HepG2 (cell line): ENCODE data around the gene PPP2R5B. TPM values are rescaled to one million over a fixed set of nuclear protein-coding genes. Genes with fewer than 3 reads are reported as not detected.

ENCODE experiments used
- ATM ChIP-seq: fragments of 450-650 bp; IDR thresholded peaks from 2 replicates; pipeline ENCODE4 v1.7.1; 2017; ENCODE audit warnings: mild to moderate bottlenecking, borderline replicate concordance
- FOXP1 ChIP-seq, 2 experiments: fragments of 450-650 bp in 1 of 2; IDR thresholded peaks; 2 replicates each; pipeline ENCODE4 v1.6.1; 2017 to 2018; ENCODE audit warnings: antibody characterized with exemption in 1 of 2
- GATAD1 ChIP-seq: IDR thresholded peaks from 2 replicates; pipeline ENCODE4 v1.6.1; 2016; ENCODE audit warnings: missing genetic modification reagents, missing compliant biosample characterization
- GATAD2A ChIP-seq: IDR thresholded peaks from 2 replicates; pipeline ENCODE4 v1.6.1; 2016
- HDAC1 ChIP-seq: sonication (generic); formaldehyde crosslinking; IDR thresholded peaks from 2 replicates; pipeline ENCODE4 v1.5.1; 2020; ENCODE audit warnings: mild to moderate bottlenecking, missing genetic modification reagents
- JUND ChIP-seq: sonication (generic); formaldehyde crosslinking; IDR thresholded peaks from 2 replicates; pipeline ENCODE4 v1.8.0; 2022; ENCODE audit warnings: mild to moderate bottlenecking, missing genetic modification reagents
- KAT8 ChIP-seq: IDR thresholded peaks from 2 replicates; pipeline ENCODE4 v1.6.1; 2016; ENCODE audit warnings: missing genetic modification reagents, missing compliant biosample characterization
- KLF6 ChIP-seq: IDR thresholded peaks from 2 replicates; pipeline ENCODE4 v1.8.0; 2016; ENCODE audit warnings: missing biosample characterization, missing genetic modification reagents
- MTF2 ChIP-seq: sonication (generic); formaldehyde crosslinking; IDR thresholded peaks from 2 replicates; pipeline ENCODE4 v1.5.0; 2020; ENCODE audit warnings: missing genetic modification reagents, borderline replicate concordance
- NR1H2 ChIP-seq: sonication (generic); formaldehyde crosslinking; IDR thresholded peaks from 2 replicates; pipeline ENCODE4 v1.8.1; 2022; ENCODE audit warnings: low read depth, missing genetic modification reagents, borderline replicate concordance
- PHF8 ChIP-seq: sonication (generic); formaldehyde crosslinking; IDR thresholded peaks from 2 replicates; pipeline ENCODE4 v1.5.0; 2020; ENCODE audit warnings: missing genetic modification reagents
- RCOR2 ChIP-seq: IDR thresholded peaks from 2 replicates; pipeline ENCODE4 v1.6.1; 2016; ENCODE audit warnings: missing biosample characterization, missing genetic modification reagents
- SCMH1 ChIP-seq: sonication (generic); formaldehyde crosslinking; IDR thresholded peaks from 2 replicates; pipeline ENCODE4 v1.9.0; 2021; ENCODE audit warnings: missing genetic modification reagents, mild to moderate bottlenecking, borderline replicate concordance
- SIX1 ChIP-seq: sonication (generic); formaldehyde crosslinking; IDR thresholded peaks from 2 replicates; pipeline ENCODE4 v1.4.0; 2020; ENCODE audit warnings: missing genetic modification reagents, borderline replicate concordance
- SNAPC2 ChIP-seq: sonication (generic); formaldehyde crosslinking; IDR thresholded peaks from 2 replicates; pipeline ENCODE4 v1.8.1; 2022; ENCODE audit warnings: mild to moderate bottlenecking, missing genetic modification reagents
- THRA ChIP-seq: sonication (generic); formaldehyde crosslinking; IDR thresholded peaks from 2 replicates; pipeline ENCODE4 v1.4.0; 2020; ENCODE audit warnings: missing genetic modification reagents, borderline replicate concordance
- ZBTB38 ChIP-seq: sonication (generic); formaldehyde crosslinking; IDR thresholded peaks from 2 replicates; pipeline ENCODE4 v1.5.1; 2020; ENCODE audit warnings: mild to moderate bottlenecking, missing genetic modification reagents
- ZNF232 ChIP-seq: sonication (generic); formaldehyde crosslinking; IDR thresholded peaks from 2 replicates; pipeline ENCODE4 v1.4.0; 2020; ENCODE audit warnings: missing genetic modification reagents, borderline replicate concordance
- ZNF354B ChIP-seq: sonication (generic); formaldehyde crosslinking; IDR thresholded peaks from 2 replicates; pipeline ENCODE4 v1.8.0; 2022; ENCODE audit warnings: mild to moderate bottlenecking, missing genetic modification reagents
- ZNF367 ChIP-seq: sonication (generic); formaldehyde crosslinking; IDR thresholded peaks from 2 replicates; pipeline ENCODE4 v1.4.0; 2020; ENCODE audit warnings: missing genetic modification reagents, borderline replicate concordance
- ZNF574 ChIP-seq: sonication (generic); formaldehyde crosslinking; IDR thresholded peaks from 2 replicates; pipeline ENCODE4 v1.4.0; 2020; ENCODE audit warnings: missing genetic modification reagents
- ZNF788 ChIP-seq: sonication (generic); formaldehyde crosslinking; IDR thresholded peaks from 2 replicates; pipeline ENCODE4 v1.5.0; 2020; ENCODE audit warnings: mild to moderate bottlenecking, missing genetic modification reagents, borderline replicate concordance
- ZSCAN30 ChIP-seq: sonication (generic); formaldehyde crosslinking; IDR thresholded peaks from 2 replicates; pipeline ENCODE4 v1.5.0; 2020; ENCODE audit warnings: mild to moderate bottlenecking, missing genetic modification reagents
- ZXDC ChIP-seq: sonication (generic); formaldehyde crosslinking; IDR thresholded peaks from 2 replicates; pipeline ENCODE4 v1.5.0; 2020; ENCODE audit warnings: mild to moderate bottlenecking, missing genetic modification reagents
- polyA plus RNA-seq, 8 experiments: library from polyadenylated mRNA; depleted of rRNA in 3 of 8; stranded (reverse) in 7 of 8; unstranded in 1 of 8; fragments of >200 nt; fragmentation: Illumina TruSeq in 4 of 8; extraction: Trizol in 4 of 8; gene quantifications; 2 replicates each; pipeline versions ENCODE4 v1.2.1 to v1.2.3, GENCODE V29; 2011 to 2016; ENCODE audit warnings: low read depth in 4 of 8, missing spikeins in 1 of 8, mixed read lengths in 1 of 8; ENCODE audit not compliant: insufficient read depth in 1 of 8
- total RNA-seq, 5 experiments: library from RNA; depleted of rRNA; stranded (reverse); fragments of >200 nt; fragmentation: Illumina TruSeq; extraction: Trizol; gene quantifications; 2 replicates each; pipeline ENCODE4 v1.2.3, GENCODE V29; 2016; ENCODE audit warnings: low read depth in 1 of 5

The PPP2R5B gene
- total and polyA plus RNA-seq, 2 of the 13 experiments (the other 11 are each of a cell fraction or from before 2014, with no cell fraction given), result 2.3 to 8.3 TPM

GRCh38 chr11:64894070-64894811, 30.2 kb upstream of the PPP2R5B start (continued):
- TF ChIP-seq ZXDC (CRISPR knock-in tag), result no peak; the same call in 1 of the 2 replicates
- TF ChIP-seq GATAD2A (CRISPR knock-in tag), result peak; percentile 93
- TF ChIP-seq SCMH1 (CRISPR knock-in tag), result no peak
- peak; percentile 77 for TF ChIP-seq ZNF354B (CRISPR knock-in tag)
- peak; percentile 77 for TF ChIP-seq ZNF574
- no peak for TF ChIP-seq JUND
- peak; percentile 74; the same call in 1 of the 2 replicates for TF ChIP-seq RCOR2 (CRISPR knock-in tag)
- peak; percentile 71; the same call in 1 of the 2 replicates for TF ChIP-seq ZBTB38 (CRISPR knock-in tag)
- peak; percentile 66; the same call in 1 of the 2 replicates for TF ChIP-seq ZNF788 (CRISPR knock-in tag)
- no peak for TF ChIP-seq ZNF367 (CRISPR knock-in tag)
- no peak for TF ChIP-seq MTF2 (CRISPR knock-in tag)
- TF ChIP-seq ATM, result no peak
- TF ChIP-seq NR1H2, result peak; percentile 46; the same call in 1 of the 2 replicates
- TF ChIP-seq SNAPC2 (CRISPR knock-in tag), result peak; percentile 78; the same call in 1 of the 2 replicates
- peak; percentile 89 for TF ChIP-seq HDAC1 (CRISPR knock-in tag)
- peak; percentile 49; the same call in 1 of the 2 replicates for TF ChIP-seq PHF8 (CRISPR knock-in tag)
- peak; percentile 93; the same call in 1 of the 2 replicates for TF ChIP-seq THRA (CRISPR knock-in tag)
- TF ChIP-seq SIX1 (CRISPR knock-in tag), result 0 out of 2 replicates have a peak, but pooled peaks have one; percentile 52
- peak; percentile 72 for TF ChIP-seq GATAD1 (CRISPR knock-in tag)
- no peak for TF ChIP-seq FOXP1 (IDR thresholded peaks at IDR 0.05)
- TF ChIP-seq FOXP1 (CRISPR knock-in tag; IDR thresholded peaks at IDR 0.05), result 0 out of 2 replicates have a peak, but pooled peaks have one; percentile 30
- TF ChIP-seq KLF6 (CRISPR knock-in tag), result no peak
- TF ChIP-seq KAT8 (CRISPR knock-in tag), result peak; percentile 43; the same call in 1 of the 2 replicates
- TF ChIP-seq ZSCAN30 (CRISPR knock-in tag), result no peak
- 0 out of 2 replicates have a peak, but pooled peaks have one; percentile 14 for TF ChIP-seq ZNF232 (CRISPR knock-in tag)
